HCT116 (cell line): ENCODE results near the gene PKP1.
A peak's percentile ranks its signal among the peaks of the same experiment; 100 is the strongest.

Source experiments
- CTCF ChIP-seq, 3 experiments: fragments of 200-600 bp in 1 of 3; sonication (generic) in 1 of 3; IDR thresholded peaks in 2 of 3; conservative IDR thresholded peaks in 1 of 3; 2 replicates each; pipeline ENCODE4 v1.5.1; 2012 to 2017; ENCODE audit warnings: low read depth in 2 of 3, low read length in 2 of 3, antibody characterized with exemption in 1 of 3, borderline replicate concordance in 1 of 3, control low read depth in 1 of 3, mild to moderate bottlenecking in 1 of 3, mixed read lengths in 1 of 3, mixed run types in 1 of 3, moderate library complexity in 1 of 3; ENCODE audit not compliant: insufficient read depth in 1 of 3
- EZH2 ChIP-seq: fragments of 200-600 bp; sonication (generic); IDR thresholded peaks from 2 replicates; pipeline ENCODE4 v1.6.1; 2017; ENCODE audit warnings: antibody characterized with exemption, mixed run types
- JUND ChIP-seq: IDR thresholded peaks from 2 replicates; pipeline ENCODE4 v1.6.1; 2012
- POLR2A ChIP-seq: IDR thresholded peaks from 2 replicates; pipeline ENCODE4 v1.7.0; 2011; ENCODE audit warnings: borderline replicate concordance; ENCODE audit not compliant: insufficient read depth, insufficient read length; ENCODE audit errors: extremely low read depth
- POLR2AphosphoS5 ChIP-seq: IDR thresholded peaks from 2 replicates; pipeline ENCODE4 v1.6.1; 2011; ENCODE audit warnings: mild to moderate bottlenecking, low read depth, low read length, moderate library complexity
- YY1 ChIP-seq: IDR thresholded peaks from 2 replicates; pipeline ENCODE4 v1.6.1; 2011; ENCODE audit warnings: low read length, low read depth, moderate library complexity, mild to moderate bottlenecking; ENCODE audit not compliant: insufficient replicate concordance; ENCODE audit errors: extremely low read depth
- ZBTB33 ChIP-seq: IDR thresholded peaks from 2 replicates; pipeline ENCODE4 v1.6.1; 2011; ENCODE audit warnings: mild to moderate bottlenecking, low read length, moderate library complexity; ENCODE audit not compliant: insufficient replicate concordance; ENCODE audit errors: extremely low read depth
- ZNF274 ChIP-seq: fragments of 200-500 bp; sonication (Bioruptor generic); IDR thresholded peaks from 2 replicates; pipeline ENCODE4 v1.6.1; 2014; ENCODE audit warnings: mild to moderate bottlenecking, low read depth, low read length, inconsistent platforms

GRCh38 chr1:201376464-201377374, 93.4 kb downstream of the PKP1 start:
- TF ChIP-seq CTCF (IDR thresholded peaks at IDR 0.05 in 2 of 3, conservative IDR thresholded peaks at IDR 0.05 in 1 of 3; ENCODE audit: borderline replicate concordance in 1 of 3, insufficient read depth in 1 of 3, low read depth in 2 of 3, low read length in 2 of 3) (peak; percentile 45 to 93 (median 86); a peak in 5 of 6 replicates), YY1 (no peak), JUND (no peak), POLR2A (no peak), POLR2AphosphoS5 (no peak), ZNF274 (no peak), EZH2 (no peak), ZBTB33 (no peak)
